Fibroblast of pulmonary artery (primary cell): ENCODE data around the gene TMEM217.
"Not testable (repeated sequence)": the region's sequence is repeated elsewhere in the genome, so short reads cannot be mapped to it uniquely, and the experiment has no call there.

Experiments used
- DNase-seq: peaks from one replicate; pipeline ENCODE4 v3.0.0-alpha.2; 2010; ENCODE audit warnings: low read depth
- H3K4me3 ChIP-seq: replicated peaks from 2 replicates; pipeline ENCODE4 v1.5.1; 2011; ENCODE audit warnings: low read depth, mild to moderate bottlenecking, control low read depth, low read length, moderate library complexity
- TF ChIP-seq, protein P1 (sequence below): IDR thresholded peaks from 2 replicates; pipeline ENCODE4 v1.5.1; 2011; ENCODE audit warnings: mild to moderate bottlenecking, control low read depth, low read length, inconsistent platforms; ENCODE audit errors: missing control alignments

The TMEM217 gene

DNA sequence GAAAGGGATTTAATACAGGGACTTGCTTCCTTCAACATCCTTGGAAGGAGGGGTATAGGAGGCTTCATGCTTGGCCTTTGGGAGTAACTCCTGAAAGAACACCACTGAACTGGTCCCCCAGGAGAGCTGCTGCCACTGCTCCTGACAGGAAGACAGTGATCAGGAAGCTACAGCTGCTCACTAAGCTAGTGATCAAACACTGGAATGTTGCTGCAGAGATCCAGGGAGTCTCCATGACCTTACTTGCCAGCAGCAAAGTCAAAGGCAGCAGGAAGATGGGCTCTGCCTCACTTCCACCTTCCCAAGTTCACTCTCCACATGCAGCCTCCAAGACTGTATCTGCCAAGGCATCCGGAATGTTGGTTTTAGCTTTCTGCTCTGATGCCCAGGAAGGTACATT is 56.2 kb downstream of the TMEM217 start:
- H3K4me3 ChIP-seq = no peak overlapping the region
- DNase-seq = no peak
- TF ChIP-seq, protein P1, sequence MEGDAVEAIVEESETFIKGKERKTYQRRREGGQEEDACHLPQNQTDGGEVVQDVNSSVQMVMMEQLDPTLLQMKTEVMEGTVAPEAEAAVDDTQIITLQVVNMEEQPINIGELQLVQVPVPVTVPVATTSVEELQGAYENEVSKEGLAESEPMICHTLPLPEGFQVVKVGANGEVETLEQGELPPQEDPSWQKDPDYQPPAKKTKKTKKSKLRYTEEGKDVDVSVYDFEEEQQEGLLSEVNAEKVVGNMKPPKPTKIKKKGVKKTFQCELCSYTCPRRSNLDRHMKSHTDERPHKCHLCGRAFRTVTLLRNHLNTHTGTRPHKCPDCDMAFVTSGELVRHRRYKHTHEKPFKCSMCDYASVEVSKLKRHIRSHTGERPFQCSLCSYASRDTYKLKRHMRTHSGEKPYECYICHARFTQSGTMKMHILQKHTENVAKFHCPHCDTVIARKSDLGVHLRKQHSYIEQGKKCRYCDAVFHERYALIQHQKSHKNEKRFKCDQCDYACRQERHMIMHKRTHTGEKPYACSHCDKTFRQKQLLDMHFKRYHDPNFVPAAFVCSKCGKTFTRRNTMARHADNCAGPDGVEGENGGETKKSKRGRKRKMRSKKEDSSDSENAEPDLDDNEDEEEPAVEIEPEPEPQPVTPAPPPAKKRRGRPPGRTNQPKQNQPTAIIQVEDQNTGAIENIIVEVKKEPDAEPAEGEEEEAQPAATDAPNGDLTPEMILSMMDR = no peak

DNA sequence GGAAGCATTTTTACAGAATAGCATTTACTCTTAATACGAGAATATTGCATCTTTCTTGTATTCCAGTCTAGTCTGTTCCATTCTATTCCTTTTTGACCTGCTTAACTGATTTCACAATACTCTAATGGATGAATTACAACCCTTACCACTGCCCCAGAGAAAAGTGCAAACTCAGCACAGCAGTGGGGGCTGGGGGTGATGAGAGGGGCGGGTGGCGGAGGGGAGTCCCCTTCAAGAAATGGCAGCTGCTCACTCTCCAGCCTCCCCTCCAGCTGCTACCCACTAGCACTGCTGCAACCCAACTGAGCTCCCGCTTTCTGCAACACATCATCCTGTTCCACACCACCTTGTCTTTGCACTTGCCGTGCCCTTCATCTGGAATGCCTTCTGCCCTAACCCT is 57.9 kb downstream of the TMEM217 start:
- DNase-seq = no peak
- TF ChIP-seq, protein P1 = no peak
- no peak overlapping the region for H3K4me3 ChIP-seq

DNA sequence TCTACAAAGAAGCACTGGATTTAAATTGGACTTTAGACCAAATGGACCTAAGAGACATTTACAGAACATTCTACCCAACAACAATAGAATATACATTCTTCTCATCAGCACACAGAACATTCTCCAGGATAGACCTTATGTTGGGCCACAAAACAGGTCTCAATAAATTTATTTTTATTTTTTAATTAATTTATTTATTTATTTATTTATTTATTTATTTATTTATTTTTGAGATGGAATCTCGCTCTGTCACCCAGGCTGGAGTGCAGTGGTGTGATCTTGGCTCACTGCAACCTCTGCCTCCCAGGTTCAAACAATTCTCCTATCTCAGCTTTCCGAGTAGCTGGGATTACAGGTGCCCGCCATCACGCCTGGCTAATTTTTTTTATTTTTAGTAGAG is 61.5 kb downstream of the TMEM217 start:
- H3K4me3 ChIP-seq, DNase-seq: not testable (repeated sequence)

DNA sequence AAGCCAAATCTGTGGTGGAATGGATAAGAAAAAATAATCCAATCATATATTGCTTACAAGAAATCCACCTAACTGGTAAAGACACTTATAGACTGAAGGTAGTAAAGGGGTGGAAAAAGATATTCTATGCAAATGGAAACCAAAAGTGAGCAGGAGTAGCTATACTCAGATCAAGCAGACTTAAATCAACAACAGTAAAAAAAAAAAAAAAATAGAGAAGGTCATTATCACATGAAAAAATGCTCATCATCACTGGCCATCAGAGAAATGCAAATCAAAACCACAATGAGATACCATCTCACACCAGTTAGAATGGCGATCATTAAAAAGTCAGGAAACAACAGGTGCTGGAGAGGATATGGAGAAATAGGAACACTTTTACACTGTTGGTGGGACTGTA is 63.1 kb downstream of the TMEM217 start:
- not testable (repeated sequence) for DNase-seq, H3K4me3 ChIP-seq

DNA sequence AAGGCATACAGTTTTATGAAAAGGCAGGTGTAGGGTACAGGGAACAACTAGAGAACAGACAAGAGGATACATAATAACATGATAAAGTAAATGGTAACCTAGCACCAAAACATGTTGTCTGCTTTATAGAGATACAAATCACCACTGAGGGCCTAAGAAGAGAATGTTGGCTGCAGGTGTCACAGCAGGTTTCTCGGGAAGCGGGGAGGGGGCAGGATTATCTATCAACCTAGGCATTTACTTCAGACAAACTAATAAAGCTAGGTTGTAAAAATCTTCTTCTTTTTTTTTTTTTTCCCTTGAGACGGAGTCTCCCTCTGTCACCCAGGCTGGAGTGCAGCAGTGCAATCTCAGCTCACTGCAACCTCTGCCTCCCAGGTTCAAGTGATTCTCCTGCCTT is 65.3 kb downstream of the TMEM217 start:
- TF ChIP-seq, protein P1 = no peak
- H3K4me3 ChIP-seq = no peak overlapping the region
- DNase-seq = no peak

DNA sequence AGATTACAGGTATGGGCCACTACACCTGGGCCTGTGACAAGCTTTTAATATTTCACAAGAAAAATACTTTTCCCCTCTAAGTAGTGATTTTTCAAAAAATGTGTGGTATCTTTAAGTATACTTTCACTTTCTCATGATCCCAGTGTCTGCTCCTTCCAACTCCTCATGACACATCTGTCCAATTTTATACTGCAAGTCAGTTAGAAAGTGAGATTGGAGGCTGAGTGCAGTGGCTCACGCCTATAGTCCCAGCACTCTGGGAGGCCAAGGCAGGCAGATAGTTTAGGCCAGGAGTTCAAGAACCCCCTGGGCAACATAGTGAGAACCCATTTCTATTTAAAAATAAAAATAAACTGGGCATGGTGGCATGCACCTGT is 67.8 kb downstream of the TMEM217 start:
- DNase-seq = no peak
- TF ChIP-seq, protein P1 = no peak
- H3K4me3 ChIP-seq = no peak overlapping the region

DNA sequence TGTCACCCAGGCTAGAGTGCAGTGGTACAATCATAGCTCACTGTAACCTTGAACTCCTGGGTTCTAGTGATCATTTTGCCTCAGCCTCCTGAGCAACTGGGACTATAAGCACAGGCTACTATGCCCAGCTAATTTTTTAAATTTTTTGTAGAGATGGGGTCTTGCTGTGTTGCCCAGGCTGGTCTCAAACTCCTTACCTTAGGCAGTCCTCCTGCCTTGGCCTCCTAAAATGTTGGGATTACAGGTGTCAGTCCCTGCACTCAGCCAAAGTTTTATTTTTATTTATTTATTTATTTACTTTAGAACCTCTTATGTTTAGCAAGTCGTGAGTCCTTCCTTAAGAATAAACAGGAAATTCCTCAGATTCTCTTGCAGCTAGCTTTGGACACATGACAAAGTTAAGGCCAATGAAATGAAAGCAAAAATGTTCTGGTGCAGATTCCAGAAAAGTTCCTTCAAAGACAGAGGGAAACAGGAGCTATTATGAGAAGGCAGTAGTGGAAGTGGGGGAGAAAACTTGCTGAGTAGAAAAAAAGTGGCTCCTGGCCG is 68.9 kb downstream of the TMEM217 start:
- peak; percentile 35 for DNase-seq
- TF ChIP-seq, protein P1 = no peak
- H3K4me3 ChIP-seq = no peak overlapping the region

DNA sequence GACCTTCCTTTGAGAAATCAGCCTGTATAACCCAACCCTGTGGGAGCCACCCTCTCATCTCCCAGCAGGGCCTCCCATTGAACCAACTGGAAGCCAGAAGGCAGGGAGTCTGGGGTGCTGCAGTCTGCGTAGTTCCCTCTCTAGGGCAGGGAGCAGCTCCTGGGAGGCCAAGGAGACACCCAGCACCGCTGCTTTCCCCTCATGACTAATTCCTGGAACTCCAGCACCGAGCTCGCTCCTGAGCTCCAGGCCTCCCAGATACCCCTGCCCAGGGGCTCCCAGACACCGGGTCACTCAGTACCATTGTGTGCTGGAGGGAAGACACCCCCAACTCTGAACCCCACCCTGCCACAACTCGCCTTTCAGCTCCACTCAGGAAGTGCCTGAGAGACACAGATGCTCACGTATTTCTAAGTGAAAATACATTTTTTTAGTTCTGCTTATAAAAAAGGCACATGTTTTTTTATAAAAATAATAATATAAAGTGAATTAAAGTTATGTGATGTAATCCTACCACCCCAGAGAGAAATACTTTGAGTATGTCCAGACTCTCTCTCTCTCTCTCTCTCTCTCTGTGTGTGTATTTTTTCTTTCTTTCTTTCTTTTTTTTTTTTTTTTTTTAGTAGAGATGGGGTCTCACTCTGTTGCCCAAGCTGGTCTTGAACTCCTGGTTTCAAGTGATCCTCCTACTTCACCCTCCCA is 70.5 kb downstream of the TMEM217 start:
- H3K4me3 ChIP-seq = no peak overlapping the region
- no peak for DNase-seq
- TF ChIP-seq, protein P1 = no peak

DNA sequence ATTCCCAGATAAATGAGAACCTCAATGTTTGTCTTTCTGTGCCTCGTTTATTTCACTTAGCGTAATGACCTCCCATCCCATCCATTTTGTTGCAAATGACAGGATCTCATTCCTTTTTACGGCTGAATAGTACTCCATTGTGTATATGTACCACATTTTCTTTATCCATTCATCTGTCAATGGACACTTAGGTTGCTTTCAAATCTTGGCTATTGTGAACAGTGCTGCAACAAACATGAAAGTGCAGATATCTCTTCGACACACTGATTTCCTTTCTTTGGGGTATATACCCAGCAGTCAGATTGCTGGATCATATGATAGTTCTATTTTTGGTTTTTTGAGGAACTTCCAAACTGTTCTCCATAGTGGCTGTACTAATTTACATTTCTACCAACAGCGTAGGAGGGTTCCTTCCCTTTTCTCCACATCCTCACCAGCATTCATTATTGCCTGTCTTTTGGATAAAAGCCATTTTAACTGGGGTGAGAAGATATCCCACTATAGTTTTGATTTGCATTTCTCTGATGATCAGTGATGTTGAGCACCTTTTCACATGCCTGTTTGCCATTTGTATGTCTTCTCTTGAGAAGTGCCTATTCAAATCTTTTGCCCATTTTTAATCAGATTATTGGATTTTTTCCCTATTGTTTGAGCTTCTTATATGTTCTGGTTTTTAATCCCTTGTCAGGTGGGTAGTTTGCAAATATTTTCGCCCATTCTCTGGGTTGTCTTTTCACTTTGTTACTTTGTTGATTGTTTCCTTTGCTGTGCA is 71.8 kb downstream of the TMEM217 start:
- not testable (repeated sequence) for H3K4me3 ChIP-seq, DNase-seq
